HG02840 (cell line): ENCODE measurements around the gene LRMDA.

ENCODE experiments used
- ATAC-seq: cut with Tn5 transposase; IDR thresholded peaks from one replicate; pipeline ENCODE4 v1.9.1; 2021; ENCODE audit warnings: mild to moderate bottlenecking, moderate library complexity, moderate number of reproducible peaks; ENCODE audit not compliant: unreplicated experiment, low FRiP score

The LRMDA gene

GRCh38 chr10:75782463-75783248, 351.2 kb downstream of the LRMDA start:
- no peak for ATAC-seq

GRCh38 chr10:75788394-75789205, 357.2 kb downstream of the LRMDA start:
- no peak for ATAC-seq

GRCh38 chr10:75793848-75794247, 362.4 kb downstream of the LRMDA start:
- no peak for ATAC-seq

GRCh38 chr10:75801121-75801520, 369.7 kb downstream of the LRMDA start:
- ATAC-seq: no peak

GRCh38 chr10:75801661-75802060, 370.2 kb downstream of the LRMDA start:
- no peak for ATAC-seq

- no peak for ATAC-seq
Observed at GRCh38 chr10:75803121-75803520, 371.7 kb downstream of the LRMDA start.

- no peak for ATAC-seq
Observed at GRCh38 chr10:75803816-75804552, 372.6 kb downstream of the LRMDA start.

GRCh38 chr10:75806186-75806585, 374.8 kb downstream of the LRMDA start:
- ATAC-seq: no peak

- no peak for ATAC-seq
Observed at GRCh38 chr10:75807456-75807855, 376.0 kb downstream of the LRMDA start.

GRCh38 chr10:75809003-75809402, 377.6 kb downstream of the LRMDA start:
- ATAC-seq: no peak

GRCh38 chr10:75814014-75814413, 382.6 kb downstream of the LRMDA start:
- no peak for ATAC-seq

- no peak for ATAC-seq
Observed at GRCh38 chr10:75815066-75815465, 383.6 kb downstream of the LRMDA start.

GRCh38 chr10:75817198-75817597, 385.8 kb downstream of the LRMDA start:
- no peak for ATAC-seq

- no peak for ATAC-seq
Observed at GRCh38 chr10:75818552-75818951, 387.1 kb downstream of the LRMDA start.

- no peak for ATAC-seq
Observed at GRCh38 chr10:75825235-75825634, 393.8 kb downstream of the LRMDA start.

GRCh38 chr10:75825661-75826060, 394.2 kb downstream of the LRMDA start:
- no peak for ATAC-seq

GRCh38 chr10:75826846-75827245, 395.4 kb downstream of the LRMDA start:
- no peak for ATAC-seq

GRCh38 chr10:75827587-75828021, 396.2 kb downstream of the LRMDA start:
- no peak for ATAC-seq

GRCh38 chr10:75828413-75828812, 397.0 kb downstream of the LRMDA start:
- no peak for ATAC-seq

GRCh38 chr10:75836064-75836463, 404.6 kb downstream of the LRMDA start:
- no peak for ATAC-seq

- ATAC-seq: no peak
Observed at GRCh38 chr10:75838486-75838885, 407.1 kb downstream of the LRMDA start.
